GM13977 (cell line): ENCODE measurements around the gene OSBPL8.

ENCODE experiments used
- DNase-seq: peaks from one replicate; pipeline ENCODE4 v3.0.0; 2012; ENCODE audit warnings: low spot score
- CTCF ChIP-seq: IDR thresholded peaks from 2 replicates; pipeline ENCODE4 v1.5.1; 2012; ENCODE audit warnings: mild to moderate bottlenecking, control low read depth; ENCODE audit not compliant: insufficient read depth; ENCODE audit errors: extremely low read depth, missing control alignments
- in situ Hi-C: fragments of 300-500 bp; cut with MboI; formaldehyde crosslinking; loops from one replicate; pipeline ENCODE4 v1.12.0; 2022; ENCODE audit warnings: low sequenced_read_pairs, low pct_unique_long_range_greater_than_20kb, mixed read lengths, inconsistent platforms; ENCODE audit not compliant: unreplicated experiment

Gene OSBPL8

GRCh38 chr12:76318773-76319594, 240.6 kb downstream of the OSBPL8 start:
- DNase-seq, result no peak
- in situ Hi-C loops, result no loop called here

GRCh38 chr12:76317976-76318375, 241.6 kb downstream of the OSBPL8 start:
- no peak for DNase-seq
- TF ChIP-seq CTCF, result no peak
- in situ Hi-C loops, result no loop called here

More at GRCh38 chr12:76318773-76319594, 240.6 kb downstream of the OSBPL8 start:
- no peak for TF ChIP-seq CTCF

GRCh38 chr12:76316468-76316867, 243.1 kb downstream of the OSBPL8 start:
- in situ Hi-C loops, result no loop called here
- DNase-seq, result no peak
- TF ChIP-seq CTCF, result no peak

- TF ChIP-seq CTCF, result no peak
- no peak for DNase-seq
- in situ Hi-C loops, result no loop called here
Measured at GRCh38 chr12:76313299-76313698, 246.3 kb downstream of the OSBPL8 start.

GRCh38 chr12:76312315-76312714, 247.3 kb downstream of the OSBPL8 start:
- TF ChIP-seq CTCF, result no peak
- in situ Hi-C loops, result no loop called here
- DNase-seq, result no peak

GRCh38 chr12:76311796-76312195, 247.8 kb downstream of the OSBPL8 start:
- in situ Hi-C loops, result no loop called here
- TF ChIP-seq CTCF, result no peak
- DNase-seq, result no peak

- DNase-seq, result no peak
- in situ Hi-C loops, result no loop called here
- no peak for TF ChIP-seq CTCF
Measured at GRCh38 chr12:76310110-76310509, 249.5 kb downstream of the OSBPL8 start.
